GM18519 (cell line): Measurements from ENCODE around the gene PGLYRP2.
"Not testable (repeated sequence)": the region's sequence is repeated elsewhere in the genome, so short reads cannot be mapped to it uniquely, and the experiment has no call there.

Source experiments
- ATAC-seq: cut with Tn5 transposase; IDR thresholded peaks from one replicate; pipeline ENCODE4 v1.9.1; 2021; ENCODE audit warnings: mild to moderate bottlenecking, moderate library complexity; ENCODE audit not compliant: unreplicated experiment, low FRiP score

PGLYRP2 gene

GRCh38 chr19:15488489-15489226, 9.4 kb upstream of the PGLYRP2 start:
- no peak for ATAC-seq

DNA sequence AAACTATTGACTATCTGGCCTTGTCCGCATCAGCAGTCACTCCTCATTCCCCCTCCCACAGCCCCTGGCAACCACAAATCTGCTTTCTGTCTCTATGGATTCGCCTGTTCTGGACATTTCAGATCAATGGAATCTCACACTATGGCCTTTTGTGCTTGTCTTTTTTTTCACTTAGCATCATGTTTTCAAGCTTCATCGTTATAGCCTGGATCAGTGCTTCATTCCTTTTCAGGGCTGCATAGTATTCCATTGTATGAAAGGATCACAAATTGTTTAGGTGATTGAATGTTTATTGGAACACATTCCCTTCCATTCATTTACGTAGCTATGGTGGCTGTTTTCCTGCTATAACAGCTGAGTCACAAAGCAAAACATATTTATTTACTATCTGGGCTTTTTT, 7.7 kb upstream of the PGLYRP2 start:
- no peak for ATAC-seq

DNA sequence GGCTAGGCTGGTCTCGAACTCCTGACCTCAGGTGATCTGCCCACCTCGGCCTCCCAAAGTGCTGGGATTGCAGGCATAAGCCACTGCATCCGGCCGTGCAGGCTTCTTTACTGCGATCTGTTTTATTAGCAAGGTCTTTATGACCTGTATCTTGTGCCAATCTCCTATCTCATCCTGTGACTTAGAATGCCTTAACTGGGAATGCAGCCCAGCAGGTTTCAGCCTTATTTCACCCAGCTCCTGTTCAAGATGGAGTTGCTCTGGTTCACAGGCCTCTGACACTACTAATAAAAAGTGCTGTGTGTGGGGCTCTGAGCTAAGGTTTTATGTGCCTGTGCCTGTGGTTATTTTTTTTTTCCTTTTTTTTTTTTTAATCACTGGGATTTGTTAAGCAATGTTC, 6.5 kb upstream of the PGLYRP2 start:
- not testable (repeated sequence) for ATAC-seq

GRCh38 chr19:15480996-15481395, 1.7 kb upstream of the PGLYRP2 start:
- not testable (repeated sequence) for ATAC-seq

GRCh38 chr19:15476325-15476724, 3.0 kb downstream of the PGLYRP2 start:
- no peak for ATAC-seq

GRCh38 chr19:15475611-15476010, 3.7 kb downstream of the PGLYRP2 start:
- ATAC-seq: no peak

DNA sequence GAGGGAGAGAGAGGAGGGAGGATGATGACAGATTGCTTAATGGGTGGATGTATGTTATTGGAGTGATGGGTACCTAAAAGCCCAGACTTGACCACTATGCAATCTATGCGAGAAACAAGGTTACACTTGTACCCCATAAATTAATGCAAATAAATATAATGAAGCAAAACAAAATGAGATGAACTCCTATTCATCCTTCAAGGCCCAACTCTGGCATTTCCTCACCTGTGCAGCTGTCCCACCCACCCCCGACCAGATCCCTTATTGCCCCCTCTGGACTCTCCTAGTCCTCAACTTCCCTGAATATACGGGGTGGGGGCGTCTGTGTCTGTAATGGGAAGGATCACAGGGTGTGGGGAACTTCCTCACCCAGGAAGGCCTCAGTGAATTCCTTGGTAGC, 4.1 kb downstream of the PGLYRP2 start:
- ATAC-seq: no peak

DNA sequence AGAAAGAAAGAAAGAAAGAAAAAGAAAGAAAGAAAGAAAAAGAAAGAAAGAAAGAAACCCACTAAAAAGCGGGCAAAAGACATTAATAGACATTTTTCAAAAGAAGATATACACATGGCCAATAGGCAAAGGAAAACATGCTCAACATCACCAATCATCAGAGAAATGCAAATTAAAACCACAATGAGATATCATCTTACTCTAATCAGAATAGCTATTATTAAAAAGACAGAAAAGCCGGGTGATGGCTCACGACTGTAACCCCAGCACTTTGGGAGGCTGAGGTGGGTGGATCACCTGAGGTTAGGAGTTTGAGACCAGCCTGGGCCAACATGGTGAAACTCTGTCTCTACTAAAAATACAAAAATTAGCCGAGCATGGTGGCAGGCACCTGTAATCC, 5.5 kb downstream of the PGLYRP2 start:
- ATAC-seq: not testable (repeated sequence)

GRCh38 chr19:15471639-15472101, 7.6 kb downstream of the PGLYRP2 start:
- ATAC-seq: no peak

- ATAC-seq: no peak
These were observed 9.6 kb downstream of the PGLYRP2 start for GRCh38 chr19:15469513-15470297.

GRCh38 chr19:15468675-15469512, 10.4 kb downstream of the PGLYRP2 start:
- ATAC-seq: no peak

DNA sequence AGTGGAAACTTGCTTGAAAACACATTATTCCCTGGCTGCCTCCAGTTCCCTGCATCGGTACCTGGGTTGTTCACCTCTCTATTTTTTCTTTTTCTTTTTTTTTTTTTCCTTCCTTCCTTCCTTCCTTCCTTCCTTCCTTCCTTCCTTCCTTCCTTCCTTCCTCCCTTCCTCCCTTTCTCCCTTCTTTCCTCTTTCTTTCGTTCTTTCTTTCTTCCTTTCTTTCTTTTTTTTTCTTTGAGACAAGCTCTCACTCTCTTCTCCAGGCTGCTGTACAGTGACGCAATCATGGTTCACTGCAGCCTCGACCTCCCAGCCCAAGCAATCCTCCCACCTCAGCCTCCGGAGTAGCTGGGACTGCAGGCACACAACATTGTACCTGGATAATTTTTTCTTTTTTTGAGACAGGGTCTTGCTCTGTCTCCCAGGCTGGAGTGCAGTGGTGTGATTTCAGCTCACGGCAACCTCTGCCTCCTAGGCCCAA, 11.5 kb downstream of the PGLYRP2 start:
- no peak for ATAC-seq

- no peak for ATAC-seq
These were observed 12.2 kb downstream of the PGLYRP2 start for GRCh38 chr19:15466851-15467733.

GRCh38 chr19:15464394-15465385, 14.6 kb downstream of the PGLYRP2 start, which contains the start of gene RASAL3:
TSS of gene RASAL3 (minus strand) at chr19:15464544. CDS start at chr19:15464358, 186 bp downstream.
- ATAC-seq: no peak

GRCh38 chr19:15463861-15464371, 15.4 kb downstream of the PGLYRP2 start:
- ATAC-seq: no peak

DNA sequence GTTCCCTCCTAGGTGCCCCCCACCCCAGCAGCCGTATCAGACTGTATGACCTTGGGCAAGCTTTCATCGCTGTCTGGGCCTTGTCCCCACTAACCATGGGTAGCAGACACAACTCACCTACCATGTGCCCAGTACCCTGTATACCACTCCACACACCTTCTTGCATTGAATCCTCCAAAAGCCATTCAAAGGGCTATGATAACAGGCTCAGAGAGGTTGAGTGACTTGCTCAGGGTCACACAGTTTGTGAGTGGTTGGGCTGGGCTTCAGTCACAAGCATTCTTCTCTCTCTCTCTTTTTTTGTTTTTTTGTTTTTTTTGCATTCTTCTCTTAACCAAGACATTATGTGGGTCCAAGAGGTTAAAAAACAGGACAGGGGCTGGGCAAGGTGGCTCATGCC, 17.6 kb downstream of the PGLYRP2 start:
- ATAC-seq: no peak

DNA sequence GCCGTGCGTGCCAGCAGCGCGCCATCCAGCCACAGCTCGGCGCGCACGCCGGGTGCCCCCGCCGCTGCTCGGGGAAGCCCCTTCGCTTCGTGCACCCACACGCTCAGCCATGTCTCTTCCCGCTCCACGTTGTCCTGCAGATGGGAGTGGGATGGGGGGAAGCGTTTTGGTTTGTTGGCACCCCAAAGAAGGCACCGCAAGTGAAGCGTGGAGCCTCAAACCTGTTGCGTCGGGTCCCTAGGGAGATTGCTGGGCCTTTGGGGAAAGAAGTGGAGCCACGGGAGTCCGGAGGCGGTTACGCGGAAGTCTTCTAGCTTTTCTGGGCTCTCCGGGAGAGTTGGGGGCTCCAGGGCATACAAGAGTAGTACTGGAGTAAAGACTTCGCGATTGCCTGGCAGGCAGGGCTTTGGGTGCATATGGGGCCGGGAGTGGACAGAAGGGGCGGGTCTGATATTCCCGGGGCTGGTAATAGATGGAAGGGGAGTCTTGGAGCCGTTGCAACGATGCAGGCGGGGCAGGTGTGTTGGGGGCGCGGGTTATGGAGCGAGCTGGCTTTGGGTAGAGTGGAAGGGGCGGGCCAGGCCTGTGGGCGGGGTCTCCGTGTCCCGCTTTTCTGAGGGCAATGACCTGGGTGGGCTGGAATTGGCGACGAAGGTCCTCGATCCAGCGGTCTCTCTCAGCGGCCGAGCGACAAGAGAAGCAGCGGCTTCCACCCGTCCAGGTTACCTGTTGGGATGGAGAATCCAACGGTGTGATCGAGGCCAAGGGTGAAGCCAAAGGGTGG, 21.4 kb downstream of the PGLYRP2 start:
- no peak for ATAC-seq
